ENCODE results near the gene KDM3B. TPM values are rescaled to one million over a fixed set of nuclear protein-coding genes. Genes with fewer than 3 reads are reported as not detected.
"Not testable (repeated sequence)": the region's sequence is repeated elsewhere in the genome, so short reads cannot be mapped to it uniquely, and the experiment has no call there.

Gene KDM3B
- total and polyA plus RNA-seq, 9 of the 15 experiments (the other 6 are each of a cell fraction or from before 2014, with no cell fraction given): 13.8 to 62.8 (median 41.9) TPM

GRCh38 chr5:138472353-138472752, 119.9 kb downstream of the KDM3B start:
- H3K79me2 ChIP-seq (ENCODE audit: control insufficient read depth, insufficient read depth, low read length): peaks cover 12% of the 10 kb centered on the region
- BruUV-seq (replicated peaks): no TSS peak
- H3K27me3 ChIP-seq (ENCODE audit: control insufficient read depth in 2 of 2, insufficient read depth in 2 of 2, low read length in 2 of 2): no peaks in the 10 kb centered on the region
- H3K4me2 ChIP-seq (ENCODE audit: insufficient read depth, low read length): no peak overlapping the region
- H3K9me3 ChIP-seq (replicated peaks; ENCODE audit: control insufficient read depth, insufficient read depth, low read depth, low read length): no peaks in the 10 kb centered on the region
- H2AFZ ChIP-seq (ENCODE audit: low read depth, low read length): no peak overlapping the region
- peaks cover 10% of the 10 kb centered on the region for H4K20me1 ChIP-seq (replicated peaks; ENCODE audit: control insufficient read depth, insufficient read depth, low read length)
- FAIRE-seq (no peak), ATAC-seq (no peak), DNase-seq (ENCODE audit: extremely low read depth in 1 of 4, low spot score in 3 of 4) (no peak)
- intact Hi-C loops (cut with micrococcal nuclease): no loop called here
- CTCF ChIA-PET (ENCODE audit: low intra/inter-chr PET ratio): no interaction called here
- no peak overlapping the region; a peak in 1 of 4 replicates for H3K9ac ChIP-seq (ENCODE audit: insufficient read depth in 1 of 2, low read depth in 2 of 2, low read length in 2 of 2)
- in situ Hi-C loops (cut with MboI): no loop called here
- peaks cover 9% of the 10 kb centered on the region for H3K9me1 ChIP-seq (ENCODE audit: control insufficient read depth, insufficient read depth, low read length)
- peaks cover 12% of the 10 kb centered on the region for H3K36me3 ChIP-seq (ENCODE audit: control insufficient read depth, insufficient read depth, low read length)
- TF ChIP-seq TGIF2 (CRISPR knock-in tag; IDR thresholded peaks at IDR 0.05) (no peak), ZNF431 (CRISPR knock-in tag; IDR thresholded peaks at IDR 0.05) (0 out of 2 replicates have a peak, but pooled peaks have one; percentile 40)
- peaks cover 22 to 31% of the 10 kb centered on the region in 2 experiments for H3K4me1 ChIP-seq (replicated peaks in 1 of 2; ENCODE audit: control insufficient read depth in 2 of 2, insufficient read depth in 2 of 2, low read length in 2 of 2)
- 48% methylated on average over 6 of the region's 6 CpGs for WGBS (ENCODE audit: insufficient coverage, low coverage, missing lambda C conversion rate)
- POLR2A ChIA-PET: interaction anchor here (1.0 to 2.6 kb wide), 5 partner anchors 9 to 71 kb away, joined by 4 to 17 read pairs (median 4); partner anchors contain the start of gene ETF1
- no peak overlapping the region for H3K27ac ChIP-seq (ENCODE audit: extremely low read depth, low read depth, low read length)
- no peak overlapping the region for H3K4me3 ChIP-seq

- H3K79me2 ChIP-seq (ENCODE audit: control insufficient read depth, insufficient read depth, low read length); BruUV-seq (replicated peaks); ATAC-seq; FAIRE-seq; H3K27ac ChIP-seq (ENCODE audit: extremely low read depth, low read depth, low read length); H3K9me3 ChIP-seq (replicated peaks; ENCODE audit: control insufficient read depth, insufficient read depth, low read depth, low read length); H3K36me3 ChIP-seq (ENCODE audit: control insufficient read depth, insufficient read depth, low read length); intact Hi-C loops (cut with micrococcal nuclease); H3K4me2 ChIP-seq (ENCODE audit: insufficient read depth, low read length); H3K9ac ChIP-seq (ENCODE audit: insufficient read depth in 1 of 2, low read depth in 2 of 2, low read length in 2 of 2); DNase-seq (ENCODE audit: extremely low read depth in 1 of 4, low spot score in 3 of 4); in situ Hi-C loops (cut with MboI); H3K4me3 ChIP-seq; H2AFZ ChIP-seq (ENCODE audit: low read depth, low read length); H3K27me3 ChIP-seq (ENCODE audit: control insufficient read depth in 2 of 2, insufficient read depth in 2 of 2, low read length in 2 of 2); H3K9me1 ChIP-seq (ENCODE audit: control insufficient read depth, insufficient read depth, low read length); CTCF ChIA-PET (ENCODE audit: low intra/inter-chr PET ratio); H4K20me1 ChIP-seq (replicated peaks; ENCODE audit: control insufficient read depth, insufficient read depth, low read length): not testable (repeated sequence)
- H3K4me1 ChIP-seq (replicated peaks in 1 of 2; ENCODE audit: control insufficient read depth in 2 of 2, insufficient read depth in 2 of 2, low read length in 2 of 2): peaks cover 20 to 26% of the 10 kb centered on the region in 2 experiments
- 22% methylated on average over 5 of the region's 5 CpGs for WGBS (ENCODE audit: insufficient coverage, low coverage, missing lambda C conversion rate)
- POLR2A ChIA-PET: interaction anchor here (0.6 to 2.6 kb wide), 8 partner anchors 8 to 69 kb away, joined by 4 to 17 read pairs (median 5); partner anchors contain the start of gene EGR1
Measured at GRCh38 chr5:138473151-138473550, 120.7 kb downstream of the KDM3B start.
